Measurements from ENCODE around the gene KIAA0513. TPM values are rescaled to one million over a fixed set of nuclear protein-coding genes. Genes with fewer than 3 reads are reported as not detected.

Gene KIAA0513
- total RNA-seq, 1 experiment from 2014 or later: 6.6 TPM

GRCh38 chr16:85065099-85065498 is 37.5 kb downstream of the KIAA0513 start (continued):
- TF ChIP-seq, protein P1, sequence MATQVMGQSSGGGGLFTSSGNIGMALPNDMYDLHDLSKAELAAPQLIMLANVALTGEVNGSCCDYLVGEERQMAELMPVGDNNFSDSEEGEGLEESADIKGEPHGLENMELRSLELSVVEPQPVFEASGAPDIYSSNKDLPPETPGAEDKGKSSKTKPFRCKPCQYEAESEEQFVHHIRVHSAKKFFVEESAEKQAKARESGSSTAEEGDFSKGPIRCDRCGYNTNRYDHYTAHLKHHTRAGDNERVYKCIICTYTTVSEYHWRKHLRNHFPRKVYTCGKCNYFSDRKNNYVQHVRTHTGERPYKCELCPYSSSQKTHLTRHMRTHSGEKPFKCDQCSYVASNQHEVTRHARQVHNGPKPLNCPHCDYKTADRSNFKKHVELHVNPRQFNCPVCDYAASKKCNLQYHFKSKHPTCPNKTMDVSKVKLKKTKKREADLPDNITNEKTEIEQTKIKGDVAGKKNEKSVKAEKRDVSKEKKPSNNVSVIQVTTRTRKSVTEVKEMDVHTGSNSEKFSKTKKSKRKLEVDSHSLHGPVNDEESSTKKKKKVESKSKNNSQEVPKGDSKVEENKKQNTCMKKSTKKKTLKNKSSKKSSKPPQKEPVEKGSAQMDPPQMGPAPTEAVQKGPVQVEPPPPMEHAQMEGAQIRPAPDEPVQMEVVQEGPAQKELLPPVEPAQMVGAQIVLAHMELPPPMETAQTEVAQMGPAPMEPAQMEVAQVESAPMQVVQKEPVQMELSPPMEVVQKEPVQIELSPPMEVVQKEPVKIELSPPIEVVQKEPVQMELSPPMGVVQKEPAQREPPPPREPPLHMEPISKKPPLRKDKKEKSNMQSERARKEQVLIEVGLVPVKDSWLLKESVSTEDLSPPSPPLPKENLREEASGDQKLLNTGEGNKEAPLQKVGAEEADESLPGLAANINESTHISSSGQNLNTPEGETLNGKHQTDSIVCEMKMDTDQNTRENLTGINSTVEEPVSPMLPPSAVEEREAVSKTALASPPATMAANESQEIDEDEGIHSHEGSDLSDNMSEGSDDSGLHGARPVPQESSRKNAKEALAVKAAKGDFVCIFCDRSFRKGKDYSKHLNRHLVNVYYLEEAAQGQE (IDR thresholded peaks at IDR 0.05; ENCODE audit: low read depth): no peak

DNA sequence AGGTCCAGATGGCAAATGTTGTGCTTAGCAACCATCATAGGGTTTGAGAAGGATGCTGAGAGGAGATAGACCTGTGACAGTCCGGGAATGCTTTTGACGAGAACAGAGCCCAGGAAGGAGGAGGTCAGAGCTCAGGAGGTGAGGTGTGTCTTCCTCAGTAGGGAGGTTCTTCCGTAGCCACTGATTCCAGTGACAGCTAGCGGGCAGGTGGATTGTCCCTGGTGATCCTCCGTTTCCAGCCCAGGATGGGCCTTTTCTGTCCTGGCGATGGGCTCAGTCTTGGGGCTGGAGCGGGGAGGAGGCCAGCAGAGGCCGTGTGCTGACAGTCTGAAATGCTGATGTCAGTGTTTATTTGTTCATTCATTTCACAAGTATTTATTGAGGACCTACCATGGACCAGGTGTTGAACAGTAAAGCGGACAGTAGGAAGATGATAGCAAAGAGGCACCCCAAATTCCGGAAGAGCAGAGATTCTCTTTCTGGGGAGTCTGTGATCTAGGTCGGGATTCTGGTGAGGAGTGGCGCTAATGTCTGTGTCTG is 38.8 kb downstream of the KIAA0513 start:
- no peak for DNase-seq (ENCODE audit: low read depth, low spot score)
- BruUV-seq (replicated peaks): no TSS peak
- ChIA-PET RAD21 (ENCODE audit: low non-redundant PET in 1 of 2, low total read pairs in 2 of 2, uncharacterized antibody in 2 of 2, unreplicated experiment in 2 of 2) (no interaction called here), CTCF (no interaction called here), POLR2A (no interaction called here)
- H3K4me1 ChIP-seq (ENCODE audit: control insufficient read depth in 1 of 2, insufficient read depth in 2 of 2, low read length in 2 of 2): peaks cover 0 to 11% of the 10 kb centered on the region in 2 experiments; a peak in 2 of 4 replicates
- H3K9me2 ChIP-seq (ENCODE audit: insufficient read depth): no peaks in the 10 kb centered on the region
- no peak overlapping the region for H3K27ac ChIP-seq (ENCODE audit: low read depth, low read length)
- H3K79me2 ChIP-seq (ENCODE audit: insufficient read depth, low read length): no peaks in the 10 kb centered on the region
- no peak overlapping the region for H3K4me2 ChIP-seq (ENCODE audit: low read length)
- ATAC-seq: no peak
- intact Hi-C loops (cut with micrococcal nuclease): no loop called here
- H3K27me3 ChIP-seq (ENCODE audit: insufficient read depth, low read length): no peaks in the 10 kb centered on the region
- no peaks in the 10 kb centered on the region for H3K9me3 ChIP-seq (ENCODE audit: control insufficient read depth in 1 of 2, insufficient read depth in 1 of 2, low read depth in 1 of 2, low read length in 2 of 2)
- H2AFZ ChIP-seq (ENCODE audit: low read depth, low read length, poor library complexity, severe bottlenecking): no peak overlapping the region
- H3K9ac ChIP-seq (ENCODE audit: low read length): no peak overlapping the region
- no peak overlapping the region for H3K4me3 ChIP-seq (replicated peaks in 1 of 2; ENCODE audit: low read depth in 1 of 2, low read length in 2 of 2)
- H3K36me3 ChIP-seq (ENCODE audit: control insufficient read depth in 1 of 2, insufficient read depth in 2 of 2, low read length in 2 of 2): no peaks in the 10 kb centered on the region
- H4K20me1 ChIP-seq (ENCODE audit: insufficient read depth): no peaks in the 10 kb centered on the region
- TF ChIP-seq SP1 (IDR thresholded peaks at IDR 0.05; ENCODE audit: low read depth) (no peak), POLR2A (IDR thresholded peaks at IDR 0.05; ENCODE audit: borderline replicate concordance, extremely low read depth, insufficient read depth, insufficient read length) (no peak), FOSL1 (IDR thresholded peaks at IDR 0.05; ENCODE audit: low read depth) (no peak), EGR1 (IDR thresholded peaks at IDR 0.05; ENCODE audit: low read depth) (no peak), TCF7L2 (IDR thresholded peaks at IDR 0.05; ENCODE audit: borderline replicate concordance, extremely low read depth, insufficient read depth, insufficient read length) (no peak), ELF1 (IDR thresholded peaks at IDR 0.05; ENCODE audit: borderline replicate concordance, low read depth) (no peak), ZBTB33 (IDR thresholded peaks at IDR 0.05; ENCODE audit: extremely low read depth, insufficient replicate concordance, low read length) (no peak), RAD21 (IDR thresholded peaks at IDR 0.05; ENCODE audit: low read depth) (no peak), CBX3 (IDR thresholded peaks at IDR 0.05; ENCODE audit: low read depth) (no peak), CEBPB (IDR thresholded peaks at IDR 0.05; ENCODE audit: low read depth) (no peak), SRF (IDR thresholded peaks at IDR 0.05; ENCODE audit: low read depth) (no peak), JUND (IDR thresholded peaks at IDR 0.05) (no peak)
- TF ChIP-seq, protein P2, sequence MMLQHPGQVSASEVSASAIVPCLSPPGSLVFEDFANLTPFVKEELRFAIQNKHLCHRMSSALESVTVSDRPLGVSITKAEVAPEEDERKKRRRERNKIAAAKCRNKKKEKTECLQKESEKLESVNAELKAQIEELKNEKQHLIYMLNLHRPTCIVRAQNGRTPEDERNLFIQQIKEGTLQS (IDR thresholded peaks at IDR 0.05): no peak
- TF ChIP-seq, protein P1 (IDR thresholded peaks at IDR 0.05; ENCODE audit: low read depth): no peak
